Hepatic stellate cell (primary cell): Measurements from ENCODE around the gene RRH.

Experiments used
- DNase-seq: peaks from one replicate; pipeline ENCODE4 v3.0.0; 2011; ENCODE audit warnings: low spot score

The RRH gene

GRCh38 chr4:109887071-109887470 is 59.3 kb downstream of the RRH start:
- DNase-seq = no peak

GRCh38 chr4:109890076-109890475 is 62.3 kb downstream of the RRH start:
- no peak for DNase-seq
